Left lobe of liver (tissue), 2 donors: ENCODE results near the gene TRIM15. TPM values are rescaled to one million over a fixed set of nuclear protein-coding genes. Genes with fewer than 3 reads are reported as not detected.
"Not testable (repeated sequence)": the region's sequence is repeated elsewhere in the genome, so short reads cannot be mapped to it uniquely, and the experiment has no call there.

Experiments
- ATAC-seq: fragments of 200-7000 bp; cut with Tn5 transposase; one replicate; pipeline ENCODE4 v1.9.1; 2020; ENCODE audit warnings: mild to moderate bottlenecking, moderate library complexity
- DNase-seq: peaks from one replicate; pipeline ENCODE4 v3.0.0-alpha.2; 2020; ENCODE audit warnings: low spot score
- total RNA-seq: library from RNA; stranded (reverse); gene quantifications from one replicate; pipeline ENCODE4 v1.2.1, GENCODE V29; 2021
- donor health status: DM: no; HTN: no; CAD: no; lungs with moderate emphysema.
- donor health status: DM: no; HTN: yes; CAD: no.

The TRIM15 gene
- 3.0 TPM for total RNA-seq

GRCh38 chr6:30163090-30163917 lies at the start of gene TRIM15:
Gene TRIM15, plus strand, starts transcription at chr6:30163546. Its CDS starts 139 bp downstream, at chr6:30163685.
- ATAC-seq = peak; percentile 91
- peak; percentile 87 for DNase-seq

- ATAC-seq (no peak), DNase-seq (no peak)
Measured at GRCh38 chr6:30113841-30114240, 49.5 kb upstream of the TRIM15 start.

- ATAC-seq = no peak
- no peak for DNase-seq
Measured at GRCh38 chr6:30116724-30117123, 46.6 kb upstream of the TRIM15 start.

GRCh38 chr6:30118691-30119090 lies 44.7 kb upstream of the TRIM15 start:
- not testable (repeated sequence) for ATAC-seq, DNase-seq

GRCh38 chr6:30121446-30122366 lies 41.6 kb upstream of the TRIM15 start:
- ATAC-seq = no peak
- DNase-seq = no peak

GRCh38 chr6:30122515-30122914 lies 40.8 kb upstream of the TRIM15 start:
- DNase-seq = no peak
- ATAC-seq = no peak

GRCh38 chr6:30127238-30128093 lies 35.9 kb upstream of the TRIM15 start:
- DNase-seq (no peak), ATAC-seq (no peak)

GRCh38 chr6:30129265-30130178 lies 33.8 kb upstream of the TRIM15 start:
- ATAC-seq = no peak
- DNase-seq = no peak

- DNase-seq = no peak
- no peak for ATAC-seq
Measured at GRCh38 chr6:30130179-30130679, 33.1 kb upstream of the TRIM15 start.

GRCh38 chr6:30130887-30131862 lies 32.2 kb upstream of the TRIM15 start:
- peak; percentile 65 for DNase-seq
- ATAC-seq = peak; percentile 99

- ATAC-seq = no peak
Measured at GRCh38 chr6:30131947-30132497, 31.3 kb upstream of the TRIM15 start.

GRCh38 chr6:30135147-30135546 lies 28.2 kb upstream of the TRIM15 start:
- ATAC-seq = no peak
- DNase-seq = no peak

More at GRCh38 chr6:30131947-30132497, 31.3 kb upstream of the TRIM15 start:
- no peak for DNase-seq

GRCh38 chr6:30135757-30136156 lies 27.6 kb upstream of the TRIM15 start, which contains the start of gene TRIM40:
Gene TRIM40, plus strand, starts transcription at chr6:30136140. Its CDS starts 897 bp downstream, at chr6:30137037.
- ATAC-seq (no peak), DNase-seq (no peak)

- ATAC-seq (no peak), DNase-seq (no peak)
Measured at GRCh38 chr6:30136570-30137286, 26.6 kb upstream of the TRIM15 start.

- ATAC-seq, DNase-seq: not testable (repeated sequence)
Measured at GRCh38 chr6:30140240-30140639, 23.1 kb upstream of the TRIM15 start.

GRCh38 chr6:30142665-30143064 lies 20.7 kb upstream of the TRIM15 start:
- ATAC-seq = no peak
- DNase-seq = no peak

- no peak for ATAC-seq
- DNase-seq = no peak
Measured at GRCh38 chr6:30143780-30144179, 19.6 kb upstream of the TRIM15 start.
